Measurements from ENCODE around the gene MSX2. TPM values are rescaled to one million over a fixed set of nuclear protein-coding genes. Genes with fewer than 3 reads are reported as not detected.
A peak's percentile ranks its signal among the peaks of the same experiment; 100 is the strongest.

MSX2 gene
- total and polyA plus RNA-seq, 2 donors (not counting 1 experiment from before 2014, with no cell fraction given) = 1.3 to 4.5 TPM

DNA sequence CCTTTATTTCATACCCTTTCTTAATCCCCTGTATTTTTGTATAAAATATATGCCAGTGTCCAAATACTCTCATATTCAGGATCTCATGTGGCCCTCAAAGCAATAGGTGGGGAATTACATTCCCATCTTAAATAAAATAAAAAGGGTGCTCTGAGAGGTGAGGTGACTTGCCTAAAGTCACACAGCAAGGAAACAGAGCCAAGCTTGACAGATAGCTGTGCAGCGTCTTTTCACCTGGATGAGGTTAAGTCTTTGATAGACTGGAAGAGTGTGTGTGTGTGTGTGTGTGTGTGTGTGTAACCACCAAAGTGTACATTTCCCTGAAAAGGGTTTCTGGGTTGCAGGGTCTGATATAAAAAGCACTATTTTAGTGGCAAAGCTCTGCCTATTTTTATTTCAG is 12.4 kb downstream of the MSX2 start:
- Histone ChIP-seq H3K4me3 (replicated peaks in 1 of 4; ENCODE audit: control extremely low read depth in 1 of 4, insufficient read depth in 1 of 4, low read depth in 3 of 4, low read length in 4 of 4) (no peak overlapping the region), H2AFZ (ENCODE audit: low read length) (no peak overlapping the region), H3K79me2 (ENCODE audit: control insufficient read depth, insufficient read depth, low read length) (no peaks in the 10 kb centered on the region), H3K9ac (ENCODE audit: insufficient read depth, low read length) (no peak overlapping the region), H3K27me3 (ENCODE audit: control insufficient read depth, insufficient read depth, low read length) (peaks cover 27% of the 10 kb centered on the region), H3K36me3 (ENCODE audit: control insufficient read depth, insufficient read depth, low read length) (no peaks in the 10 kb centered on the region), H3K27ac (ENCODE audit: insufficient read depth, low read length) (no peak overlapping the region), H4K20me1 (ENCODE audit: control insufficient read depth, extremely low read depth, insufficient read depth, low read length) (no peaks in the 10 kb centered on the region), H3K4me2 (ENCODE audit: extremely low read depth, insufficient read depth, low read length) (no peak overlapping the region), H3K9me3 (ENCODE audit: control insufficient read depth, insufficient read depth, low read depth, low read length) (no peaks in the 10 kb centered on the region), H3K4me1 (ENCODE audit: control insufficient read depth, extremely low read depth, insufficient read depth, low read length) (no peaks in the 10 kb centered on the region)
- DNase-seq (ENCODE audit: low read depth in 2 of 2) = no peak
- no peak for TF ChIP-seq EZH2 (IDR thresholded peaks at IDR 0.05; ENCODE audit: low read length, missing control alignments)
- TF ChIP-seq CTCF (conservative IDR thresholded peaks at IDR 0.05 in 1 of 2, IDR thresholded peaks at IDR 0.05 in 1 of 2; ENCODE audit: low read depth in 1 of 2, low read length in 2 of 2) = no peak

- H3K27ac ChIP-seq (ENCODE audit: insufficient read depth, low read length) = no peak overlapping the region
- H3K4me1 ChIP-seq (ENCODE audit: control insufficient read depth, extremely low read depth, insufficient read depth, low read length) = no peaks in the 10 kb centered on the region
- H3K36me3 ChIP-seq (ENCODE audit: control insufficient read depth, insufficient read depth, low read length) = no peaks in the 10 kb centered on the region
- H3K9ac ChIP-seq (ENCODE audit: insufficient read depth, low read length) = no peak overlapping the region
- H3K4me3 ChIP-seq (replicated peaks in 1 of 4; ENCODE audit: control extremely low read depth in 1 of 4, insufficient read depth in 1 of 4, low read depth in 3 of 4, low read length in 4 of 4) = no peak overlapping the region
- H3K27me3 ChIP-seq (ENCODE audit: control insufficient read depth, insufficient read depth, low read length) = peaks cover 22% of the 10 kb centered on the region
- H3K4me2 ChIP-seq (ENCODE audit: extremely low read depth, insufficient read depth, low read length) = no peak overlapping the region
- TF ChIP-seq EZH2 (IDR thresholded peaks at IDR 0.05; ENCODE audit: low read length, missing control alignments) (no peak), CTCF (conservative IDR thresholded peaks at IDR 0.05 in 1 of 2, IDR thresholded peaks at IDR 0.05 in 1 of 2; ENCODE audit: low read depth in 1 of 2, low read length in 2 of 2) (no peak)
- no peaks in the 10 kb centered on the region for H3K79me2 ChIP-seq (ENCODE audit: control insufficient read depth, insufficient read depth, low read length)
- no peaks in the 10 kb centered on the region for H4K20me1 ChIP-seq (ENCODE audit: control insufficient read depth, extremely low read depth, insufficient read depth, low read length)
- DNase-seq (ENCODE audit: low read depth in 2 of 2) = peak in 1 of 2 donors; percentile 46
- no peaks in the 10 kb centered on the region for H3K9me3 ChIP-seq (ENCODE audit: control insufficient read depth, insufficient read depth, low read depth, low read length)
- no peak overlapping the region for H2AFZ ChIP-seq (ENCODE audit: low read length)
Observed at GRCh38 chr5:174737330-174737729, 12.9 kb downstream of the MSX2 start.

GRCh38 chr5:174741352-174741751 is 17.0 kb downstream of the MSX2 start:
- no peaks in the 10 kb centered on the region for H3K9me3 ChIP-seq (ENCODE audit: control insufficient read depth, insufficient read depth, low read depth, low read length)

More at GRCh38 chr5:174741352-174741751, 17.0 kb downstream of the MSX2 start:
- H3K9ac ChIP-seq (ENCODE audit: insufficient read depth, low read length) = no peak overlapping the region
- no peaks in the 10 kb centered on the region for H3K27me3 ChIP-seq (ENCODE audit: control insufficient read depth, insufficient read depth, low read length)
- H4K20me1 ChIP-seq (ENCODE audit: control insufficient read depth, extremely low read depth, insufficient read depth, low read length) = no peaks in the 10 kb centered on the region
- TF ChIP-seq CTCF (conservative IDR thresholded peaks at IDR 0.05 in 1 of 2, IDR thresholded peaks at IDR 0.05 in 1 of 2; ENCODE audit: low read depth in 1 of 2, low read length in 2 of 2) (no peak), EZH2 (IDR thresholded peaks at IDR 0.05; ENCODE audit: low read length, missing control alignments) (no peak)
- no peak overlapping the region for H2AFZ ChIP-seq (ENCODE audit: low read length)
- no peak overlapping the region for H3K4me3 ChIP-seq (replicated peaks in 1 of 4; ENCODE audit: control extremely low read depth in 1 of 4, insufficient read depth in 1 of 4, low read depth in 3 of 4, low read length in 4 of 4)
- H3K4me2 ChIP-seq (ENCODE audit: extremely low read depth, insufficient read depth, low read length) = no peak overlapping the region
- H3K79me2 ChIP-seq (ENCODE audit: control insufficient read depth, insufficient read depth, low read length) = no peaks in the 10 kb centered on the region
- no peaks in the 10 kb centered on the region for H3K36me3 ChIP-seq (ENCODE audit: control insufficient read depth, insufficient read depth, low read length)
- H3K4me1 ChIP-seq (ENCODE audit: control insufficient read depth, extremely low read depth, insufficient read depth, low read length) = no peaks in the 10 kb centered on the region
- no peak overlapping the region for H3K27ac ChIP-seq (ENCODE audit: insufficient read depth, low read length)
- DNase-seq (ENCODE audit: low read depth in 2 of 2) = peak in 1 of 2 donors; percentile 51

All from fibroblast of lung (primary cell).